Measurements from ENCODE around the gene ADI1.

ADI1 gene

GRCh38 chr2:3487432-3487831 is 31.9 kb downstream of the ADI1 start:
- Histone ChIP-seq H3K9me2 (ENCODE audit: low read depth, low read length) (no peaks in the 10 kb centered on the region), H3K27me3 (ENCODE audit: insufficient read depth, low read length) (no peaks in the 10 kb centered on the region), H4K20me1 (ENCODE audit: insufficient read depth, low read length) (no peaks in the 10 kb centered on the region), H3K79me2 (ENCODE audit: insufficient read depth, low read length) (no peaks in the 10 kb centered on the region), H3K9ac (ENCODE audit: low read length) (no peak overlapping the region; the same call in 1 of the 2 replicates), H3K9me3 (ENCODE audit: low read length) (no peaks in the 10 kb centered on the region), H3K27ac (ENCODE audit: low read depth, low read length, poor library complexity, severe bottlenecking) (peak overlapping the region; percentile 86), H3K36me3 (ENCODE audit: insufficient read depth, low read length) (no peaks in the 10 kb centered on the region), H3K4me3 (ENCODE audit: low read depth, low read length, poor library complexity, severe bottlenecking) (no peak overlapping the region), H3F3A (ENCODE audit: insufficient read depth, low read length) (no peaks in the 10 kb centered on the region), H2AFZ (ENCODE audit: low read length) (no peak overlapping the region), H3K4me2 (ENCODE audit: low read length) (no peak overlapping the region), H3K4me1 (ENCODE audit: insufficient read depth, low read length, severe bottlenecking) (peaks cover 48% of the 10 kb centered on the region)
- no peak for TF ChIP-seq EZH2 (IDR thresholded peaks at IDR 0.05; ENCODE audit: borderline replicate concordance, low read length)

GRCh38 chr2:3487028-3487425 is 32.3 kb downstream of the ADI1 start:
- H3K4me1 ChIP-seq (ENCODE audit: insufficient read depth, low read length, severe bottlenecking): peaks cover 48% of the 10 kb centered on the region
- TF ChIP-seq EZH2 (IDR thresholded peaks at IDR 0.05; ENCODE audit: borderline replicate concordance, low read length) (no peak), CTCF (IDR thresholded peaks at IDR 0.05; ENCODE audit: low read length) (no peak)
- no peaks in the 10 kb centered on the region for H3K36me3 ChIP-seq (ENCODE audit: insufficient read depth, low read length)

GRCh38 chr2:3486047-3487027 is 33.0 kb downstream of the ADI1 start:
- H3K9me2 ChIP-seq (ENCODE audit: low read depth, low read length): no peaks in the 10 kb centered on the region
- no peak overlapping the region for H2AFZ ChIP-seq (ENCODE audit: low read length)
- no peaks in the 10 kb centered on the region for H4K20me1 ChIP-seq (ENCODE audit: insufficient read depth, low read length)
- TF ChIP-seq CTCF (IDR thresholded peaks at IDR 0.05; ENCODE audit: low read length): no peak
- no peak for TF ChIP-seq EZH2 (IDR thresholded peaks at IDR 0.05; ENCODE audit: borderline replicate concordance, low read length)
- no peaks in the 10 kb centered on the region for H3K9me3 ChIP-seq (ENCODE audit: low read length)
- no peak overlapping the region for H3K9ac ChIP-seq (ENCODE audit: low read length)
- H3K4me1 ChIP-seq (ENCODE audit: insufficient read depth, low read length, severe bottlenecking): peaks cover 44% of the 10 kb centered on the region
- no peak overlapping the region for H3K4me2 ChIP-seq (ENCODE audit: low read length)
- H3K27me3 ChIP-seq (ENCODE audit: insufficient read depth, low read length): no peaks in the 10 kb centered on the region
- no peaks in the 10 kb centered on the region for H3F3A ChIP-seq (ENCODE audit: insufficient read depth, low read length)
- H3K79me2 ChIP-seq (ENCODE audit: insufficient read depth, low read length): no peaks in the 10 kb centered on the region
- no peaks in the 10 kb centered on the region for H3K36me3 ChIP-seq (ENCODE audit: insufficient read depth, low read length)
- H3K4me3 ChIP-seq (ENCODE audit: low read depth, low read length, poor library complexity, severe bottlenecking): no peak overlapping the region
- no peak overlapping the region for H3K27ac ChIP-seq (ENCODE audit: low read depth, low read length, poor library complexity, severe bottlenecking)

More at GRCh38 chr2:3487028-3487425, 32.3 kb downstream of the ADI1 start:
- H3K4me3 ChIP-seq (ENCODE audit: low read depth, low read length, poor library complexity, severe bottlenecking): no peak overlapping the region
- H3K27me3 ChIP-seq (ENCODE audit: insufficient read depth, low read length): no peaks in the 10 kb centered on the region
- no peak overlapping the region for H2AFZ ChIP-seq (ENCODE audit: low read length)
- H3K27ac ChIP-seq (ENCODE audit: low read depth, low read length, poor library complexity, severe bottlenecking): peak overlapping the region; percentile 86
- H4K20me1 ChIP-seq (ENCODE audit: insufficient read depth, low read length): no peaks in the 10 kb centered on the region
- H3F3A ChIP-seq (ENCODE audit: insufficient read depth, low read length): no peaks in the 10 kb centered on the region
- H3K9ac ChIP-seq (ENCODE audit: low read length): no peak overlapping the region
- no peaks in the 10 kb centered on the region for H3K9me2 ChIP-seq (ENCODE audit: low read depth, low read length)
- H3K4me2 ChIP-seq (ENCODE audit: low read length): no peak overlapping the region
- no peaks in the 10 kb centered on the region for H3K9me3 ChIP-seq (ENCODE audit: low read length)
- H3K79me2 ChIP-seq (ENCODE audit: insufficient read depth, low read length): no peaks in the 10 kb centered on the region
